HG02973 (cell line): ENCODE data around the gene FBXL15.

Source experiments
- ATAC-seq: cut with Tn5 transposase; IDR thresholded peaks from one replicate; pipeline ENCODE4 v1.9.1; 2021; ENCODE audit warnings: moderate library complexity; ENCODE audit not compliant: unreplicated experiment

Gene FBXL15

GRCh38 chr10:102409604-102410428 is 10.8 kb upstream of the FBXL15 start:
- ATAC-seq, result no peak

- ATAC-seq, result no peak
Observed at GRCh38 chr10:102410429-102411073, 10.1 kb upstream of the FBXL15 start.

- ATAC-seq, result no peak
Observed at GRCh38 chr10:102411341-102412255, 9.0 kb upstream of the FBXL15 start.

GRCh38 chr10:102412293-102412692 is 8.3 kb upstream of the FBXL15 start:
- no peak for ATAC-seq

- no peak for ATAC-seq
Observed at GRCh38 chr10:102413053-102413705, 7.5 kb upstream of the FBXL15 start.

GRCh38 chr10:102413806-102414561 is 6.7 kb upstream of the FBXL15 start:
- no peak for ATAC-seq

- ATAC-seq, result no peak
Observed at GRCh38 chr10:102414749-102415148, 5.9 kb upstream of the FBXL15 start.

- ATAC-seq, result no peak
Observed at GRCh38 chr10:102416283-102416682, 4.4 kb upstream of the FBXL15 start.

- ATAC-seq, result no peak
Observed at GRCh38 chr10:102416695-102417094, 3.9 kb upstream of the FBXL15 start.

- ATAC-seq, result no peak
Observed at GRCh38 chr10:102418622-102419268, 1.9 kb upstream of the FBXL15 start, which contains the start of gene PSD. TSS of gene PSD (minus strand) at chr10:102418785. CDS start at chr10:102417038, 1,747 bp downstream.

- ATAC-seq, result no peak
Observed at GRCh38 chr10:102419269-102420180, 1.1 kb upstream of the FBXL15 start.

- ATAC-seq, result no peak
Observed at GRCh38 chr10:102420181-102420713, 389 bp upstream of the FBXL15 start.

GRCh38 chr10:102421507-102421756 is 796 bp downstream of the FBXL15 start:
- ATAC-seq, result peak; percentile 4

GRCh38 chr10:102421757-102422512 is 1.3 kb downstream of the FBXL15 start:
- no peak for ATAC-seq

- no peak for ATAC-seq
Observed at GRCh38 chr10:102422545-102423129, 2.0 kb downstream of the FBXL15 start.

GRCh38 chr10:102423372-102423968 is 2.8 kb downstream of the FBXL15 start:
- ATAC-seq, result no peak

- no peak for ATAC-seq
Observed at GRCh38 chr10:102424145-102424544, 3.5 kb downstream of the FBXL15 start.
